ENCODE measurements around the gene OBSCN.
"Not testable (repeated sequence)": the region's sequence is repeated elsewhere in the genome, so short reads cannot be mapped to it uniquely, and the experiment has no call there.

OBSCN gene

DNA sequence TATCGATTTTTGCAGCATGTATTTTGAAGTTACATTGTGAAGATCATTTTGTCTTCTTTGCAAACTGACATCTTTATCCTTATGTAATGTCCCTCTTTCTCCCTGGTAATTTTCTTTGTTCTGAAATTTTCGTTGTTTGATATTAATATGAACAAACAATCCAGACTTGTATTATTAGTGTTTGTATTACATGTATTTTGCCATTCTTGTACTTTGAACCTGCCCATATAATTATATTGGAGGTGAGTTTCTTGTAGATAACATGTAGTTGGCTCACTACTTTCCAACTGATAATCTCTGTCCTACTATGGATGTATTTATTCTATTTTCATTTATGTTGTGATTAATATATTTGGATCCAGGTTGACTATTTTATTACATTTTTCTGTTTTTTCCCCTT, 27.1 kb downstream of the OBSCN start:
- DNase-seq: no peak

- DNase-seq: no peak
These were observed 28.9 kb downstream of the OBSCN start for GRCh38 chr1:228236744-228237143.

- no peak for DNase-seq
These were observed 30.2 kb downstream of the OBSCN start for GRCh38 chr1:228238007-228238406.

- DNase-seq: no peak
These were observed 30.6 kb downstream of the OBSCN start for GRCh38 chr1:228238461-228238860.

- DNase-seq: no peak
These were observed 32.8 kb downstream of the OBSCN start for GRCh38 chr1:228240411-228241240.

DNA sequence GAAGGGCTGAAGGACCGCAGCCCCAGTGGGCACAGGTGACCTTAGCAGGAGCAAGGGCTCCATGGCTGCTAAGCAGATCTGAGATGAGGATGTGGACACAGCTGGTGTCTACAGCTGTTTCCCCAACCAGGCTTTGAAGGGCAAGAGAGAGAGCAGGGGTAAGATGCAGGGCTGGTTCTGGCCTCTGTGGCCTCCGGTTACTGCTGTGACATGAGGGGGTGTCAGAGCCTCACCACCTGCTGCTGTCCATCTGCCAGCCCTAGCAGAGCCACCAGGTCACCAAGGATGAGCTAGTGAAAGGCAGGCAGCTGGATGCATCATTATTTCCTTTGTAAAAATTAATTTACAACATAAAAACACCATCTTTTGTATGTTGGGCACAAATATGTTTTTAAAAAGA, 33.4 kb downstream of the OBSCN start:
- DNase-seq: no peak

DNA sequence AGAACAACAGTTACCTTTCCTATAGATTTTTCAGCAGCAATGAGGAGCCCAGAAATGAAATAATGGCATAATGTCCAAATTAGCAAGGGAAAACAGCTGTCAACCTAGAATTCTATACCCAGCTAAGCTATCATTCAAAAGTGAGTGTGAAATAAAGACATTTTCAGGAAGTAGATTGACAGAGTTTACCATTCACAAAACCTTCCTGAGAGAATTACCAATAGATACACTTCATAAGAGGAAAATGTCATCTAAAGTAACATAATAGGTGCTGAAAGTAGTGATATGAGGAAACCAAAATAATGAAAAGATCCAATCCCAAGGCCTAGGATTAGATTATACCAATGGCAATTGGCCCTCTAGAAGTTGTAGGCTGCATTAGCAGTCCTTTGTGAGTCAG, 34.6 kb downstream of the OBSCN start:
- DNase-seq: no peak

DNA sequence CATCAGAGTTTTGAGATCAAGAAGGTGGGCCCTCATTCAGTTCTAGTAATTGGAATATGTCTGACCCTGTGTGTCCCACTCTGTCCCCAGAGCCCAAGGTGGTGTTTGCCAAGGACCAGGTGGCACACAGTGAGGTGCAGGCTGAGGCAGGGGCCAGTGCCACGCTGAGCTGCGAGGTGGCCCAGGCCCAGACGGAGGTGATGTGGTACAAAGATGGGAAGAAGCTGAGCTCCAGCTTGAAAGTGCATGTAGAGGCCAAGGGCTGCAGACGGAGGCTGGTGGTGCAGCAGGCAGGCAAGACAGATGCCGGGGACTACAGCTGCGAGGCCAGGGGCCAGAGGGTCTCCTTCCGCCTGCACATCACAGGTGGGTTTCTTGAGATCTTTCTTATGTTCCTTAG, 35.2 kb downstream of the OBSCN start:
- no peak for DNase-seq

GRCh38 chr1:228243989-228244388, 36.1 kb downstream of the OBSCN start:
- DNase-seq: not testable (repeated sequence)

DNA sequence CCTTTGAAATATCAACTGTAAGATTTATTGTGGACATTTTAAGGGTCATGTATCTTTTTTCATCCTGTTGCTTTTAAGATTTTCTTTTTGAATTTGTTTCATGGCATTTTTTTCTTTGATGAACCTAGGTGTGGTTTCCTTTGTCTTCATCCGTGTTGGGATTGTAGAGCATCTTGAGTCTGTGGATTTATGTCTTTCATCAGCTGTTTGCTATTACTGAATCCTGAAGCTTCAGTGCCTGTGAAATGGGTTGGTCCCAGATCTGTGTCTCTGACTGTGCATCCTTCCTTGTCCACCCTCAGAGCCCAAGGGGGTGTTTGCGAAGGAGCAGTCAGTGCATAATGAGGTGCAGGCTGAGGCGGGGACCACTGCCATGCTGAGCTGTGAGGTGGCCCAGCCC, 37.3 kb downstream of the OBSCN start:
- no peak for DNase-seq

GRCh38 chr1:228246216-228246900, 38.5 kb downstream of the OBSCN start:
- DNase-seq: no peak

- no peak for DNase-seq
These were observed 41.9 kb downstream of the OBSCN start for GRCh38 chr1:228249513-228250305.

- not testable (repeated sequence) for DNase-seq
These were observed 44.6 kb downstream of the OBSCN start for GRCh38 chr1:228252476-228252875.

- no peak for DNase-seq
These were observed 49.0 kb downstream of the OBSCN start for GRCh38 chr1:228256626-228257375.

DNA sequence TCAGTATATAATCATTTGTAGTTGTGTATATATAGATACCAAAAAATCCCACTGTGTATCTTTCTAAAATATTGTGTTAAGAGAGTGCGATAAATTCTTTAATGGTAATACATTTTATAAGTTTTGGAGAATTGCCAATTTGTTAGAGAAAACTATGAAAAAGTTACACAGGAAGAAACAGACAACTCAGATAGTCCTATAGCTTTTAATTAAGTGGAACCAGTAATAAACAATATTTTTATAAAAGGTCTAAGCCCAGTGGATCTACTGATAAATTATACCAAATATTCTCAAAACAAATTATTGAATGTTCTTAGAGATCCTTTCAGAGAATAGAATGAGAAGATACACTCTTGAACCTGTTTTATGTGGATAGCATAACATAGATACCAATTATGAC, 50.6 kb downstream of the OBSCN start:
- DNase-seq: no peak

DNA sequence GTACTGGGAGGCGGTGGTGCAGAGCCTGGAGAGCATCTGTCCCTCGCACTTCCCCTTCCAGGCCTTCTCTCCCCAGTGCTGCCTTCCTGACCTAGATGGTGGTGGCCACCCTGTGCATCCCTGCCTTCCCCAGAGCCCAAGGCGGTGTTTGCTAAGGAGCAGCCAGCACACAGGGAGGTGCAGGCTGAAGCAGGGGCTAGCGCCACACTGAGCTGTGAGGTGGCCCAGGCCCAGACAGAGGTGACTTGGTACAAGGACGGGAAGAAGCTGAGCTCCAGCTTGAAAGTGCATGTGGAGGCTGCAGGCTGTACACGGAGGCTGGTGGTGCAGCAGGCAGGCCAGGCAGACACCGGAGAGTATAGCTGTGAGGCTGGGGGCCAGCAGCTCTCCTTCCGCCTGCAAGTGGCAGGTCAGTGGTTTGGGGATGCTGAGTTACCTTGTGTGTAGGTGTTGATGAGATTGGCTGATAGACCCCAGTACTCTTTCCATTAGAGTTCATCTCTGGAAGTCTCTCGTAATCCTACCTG, 51.6 kb downstream of the OBSCN start:
- DNase-seq: no peak

DNA sequence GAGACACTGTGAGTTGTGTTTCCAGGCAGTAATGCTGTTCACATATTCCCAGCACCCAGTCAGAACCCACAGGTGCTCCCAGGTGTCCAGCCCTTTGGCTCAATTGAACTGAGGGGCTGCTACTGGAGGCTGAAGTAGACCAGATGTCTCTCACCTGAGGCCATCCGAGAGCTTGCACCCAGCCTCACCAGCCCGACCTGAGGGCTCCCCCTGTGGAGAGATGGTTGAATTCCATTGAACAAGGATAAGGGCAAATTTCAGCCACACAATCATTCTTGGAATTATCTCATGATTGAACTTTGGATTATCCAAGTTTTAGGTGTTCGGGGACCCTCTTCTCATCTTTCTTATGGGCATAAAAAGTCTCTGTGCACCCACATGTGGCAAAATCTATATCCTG, 52.1 kb downstream of the OBSCN start:
- DNase-seq: no peak

DNA sequence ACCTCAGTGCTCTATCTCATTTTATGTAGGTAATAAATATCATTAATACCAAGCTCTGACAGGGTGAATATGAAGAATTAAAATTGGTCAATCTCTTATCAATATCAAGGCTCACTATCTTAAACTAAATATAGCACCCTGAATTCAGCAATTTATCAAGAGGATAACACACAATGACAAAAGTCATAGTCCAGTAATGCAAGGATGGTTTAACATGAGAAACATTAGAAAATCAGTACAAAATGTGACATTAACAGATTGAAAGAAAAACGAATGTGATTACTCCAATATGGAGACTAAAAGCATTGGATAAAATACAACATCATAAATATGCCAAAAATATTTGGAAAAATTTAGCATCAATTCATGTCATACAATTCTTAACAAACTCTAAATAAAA, 53.9 kb downstream of the OBSCN start:
- DNase-seq: no peak

GRCh38 chr1:228262475-228262874, 54.6 kb downstream of the OBSCN start:
- no peak for DNase-seq

GRCh38 chr1:228263636-228264035, 55.8 kb downstream of the OBSCN start:
- DNase-seq: no peak

DNA sequence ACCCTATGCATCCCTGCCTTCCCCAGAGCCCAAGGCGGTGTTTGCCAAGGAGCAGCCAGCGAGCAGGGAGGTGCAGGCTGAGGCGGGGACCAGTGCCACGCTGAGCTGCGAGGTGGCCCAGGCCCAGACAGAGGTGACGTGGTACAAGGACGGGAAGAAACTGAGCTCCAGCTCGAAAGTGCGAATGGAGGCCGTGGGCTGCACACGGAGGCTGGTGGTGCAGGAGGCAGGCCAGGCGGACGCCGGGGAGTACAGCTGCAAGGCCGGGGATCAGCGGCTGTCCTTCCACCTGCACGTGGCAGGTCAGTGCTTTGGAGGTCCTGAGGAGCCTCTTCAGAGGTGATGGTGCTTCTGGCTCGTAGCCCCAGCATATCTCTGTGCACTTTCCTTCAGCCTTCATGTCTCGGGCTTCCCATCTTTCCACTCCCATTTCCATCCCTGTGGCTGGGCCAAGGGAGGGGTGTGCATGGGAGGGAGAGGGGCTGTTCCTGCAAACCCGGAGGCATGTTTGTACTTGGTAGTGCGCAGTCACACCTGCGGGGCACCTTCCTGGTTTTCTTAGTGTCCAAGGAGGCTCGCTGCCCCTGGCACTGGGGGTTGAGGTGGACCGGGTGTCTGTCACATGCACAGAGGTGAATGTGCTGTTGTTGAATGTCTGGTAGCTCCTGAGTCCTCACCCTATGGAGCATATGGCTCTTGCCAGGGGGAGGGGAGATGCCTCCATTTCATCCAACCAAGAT, 56.4 kb downstream of the OBSCN start:
- DNase-seq: no peak

- no peak for DNase-seq
These were observed 57.3 kb downstream of the OBSCN start for GRCh38 chr1:228265167-228265566.
